NCI-H2107 (cell line): ENCODE measurements around the gene NAV2.
A peak's percentile ranks its signal among the peaks of the same experiment; 100 is the strongest.
"Not testable (repeated sequence)": the region's sequence is repeated elsewhere in the genome, so short reads cannot be mapped to it uniquely, and the experiment has no call there.

Source experiments
- DNase-seq: peaks from one replicate; lab custom pipeline; 2025; lab: John Stamatoyannopoulos, UW

NAV2 gene

GRCh38 chr11:19895037-19895436, 182.4 kb downstream of the NAV2 start:
- DNase-seq, result not testable (repeated sequence)

GRCh38 chr11:19895776-19896175, 183.1 kb downstream of the NAV2 start:
- no peak for DNase-seq

GRCh38 chr11:19903620-19904069, 191.0 kb downstream of the NAV2 start:
- DNase-seq, result peak; percentile 35

- DNase-seq, result peak; percentile 22
These were observed 192.7 kb downstream of the NAV2 start for GRCh38 chr11:19905280-19905853.

GRCh38 chr11:19906126-19906525, 193.5 kb downstream of the NAV2 start:
- DNase-seq, result no peak

GRCh38 chr11:19907008-19907579, 194.5 kb downstream of the NAV2 start:
- no peak for DNase-seq

- no peak for DNase-seq
These were observed 195.2 kb downstream of the NAV2 start for GRCh38 chr11:19907839-19908238.

- DNase-seq, result no peak
These were observed 198.3 kb downstream of the NAV2 start for GRCh38 chr11:19910931-19911330.

GRCh38 chr11:19912115-19912957, 199.7 kb downstream of the NAV2 start:
- DNase-seq, result no peak

- no peak for DNase-seq
These were observed 200.6 kb downstream of the NAV2 start for GRCh38 chr11:19912958-19913892.

GRCh38 chr11:19913893-19914249, 201.2 kb downstream of the NAV2 start:
- DNase-seq, result no peak

- no peak for DNase-seq
These were observed 203.2 kb downstream of the NAV2 start for GRCh38 chr11:19915808-19916207.

- no peak for DNase-seq
These were observed 204.4 kb downstream of the NAV2 start for GRCh38 chr11:19917069-19917468.

- no peak for DNase-seq
These were observed 205.8 kb downstream of the NAV2 start for GRCh38 chr11:19918302-19919049.

- no peak for DNase-seq
These were observed 206.5 kb downstream of the NAV2 start for GRCh38 chr11:19919050-19919561.

- no peak for DNase-seq
These were observed 208.3 kb downstream of the NAV2 start for GRCh38 chr11:19920982-19921381.

- no peak for DNase-seq
These were observed 209.5 kb downstream of the NAV2 start for GRCh38 chr11:19921976-19922688.

- no peak for DNase-seq
These were observed 210.0 kb downstream of the NAV2 start for GRCh38 chr11:19922689-19923035.

- no peak for DNase-seq
These were observed 211.0 kb downstream of the NAV2 start for GRCh38 chr11:19923626-19924025.

GRCh38 chr11:19924311-19924710, 211.7 kb downstream of the NAV2 start:
- DNase-seq, result no peak

GRCh38 chr11:19924716-19925115, 212.1 kb downstream of the NAV2 start:
- no peak for DNase-seq
